Measurements from ENCODE around the gene RNF135.

The RNF135 gene

DNA sequence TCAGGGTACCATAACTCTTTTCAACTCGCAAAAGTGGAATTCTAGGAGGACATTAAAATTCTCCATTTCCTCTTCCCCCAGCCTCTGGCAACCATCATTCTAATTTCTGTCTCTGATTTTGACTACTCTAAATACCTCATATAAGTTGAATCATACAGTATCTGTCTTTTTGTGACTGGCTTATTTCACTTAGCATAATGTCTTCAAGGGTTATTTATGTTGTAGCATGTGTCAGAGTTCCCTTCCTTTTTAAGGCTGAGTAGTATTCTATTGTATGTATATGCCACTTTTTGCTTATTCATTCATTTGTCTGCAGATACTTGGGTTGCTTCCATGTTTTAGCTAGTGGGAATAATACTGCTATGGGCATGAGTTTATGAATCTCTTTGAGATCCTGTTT lies 12.0 kb downstream of the RNF135 start:
- no peak overlapping the region for H3K27ac ChIP-seq (ENCODE audit: low read length)
- no peaks in the 10 kb centered on the region for H3F3A ChIP-seq (ENCODE audit: insufficient read depth, low read length)
- no peaks in the 10 kb centered on the region for H4K20me1 ChIP-seq (ENCODE audit: insufficient read depth, low read length)
- no peaks in the 10 kb centered on the region for H3K79me2 ChIP-seq (ENCODE audit: low read length)
- no peak for TF ChIP-seq EZH2phosphoT487 (IDR thresholded peaks at IDR 0.05; ENCODE audit: low read length)
- TF ChIP-seq CTCF (IDR thresholded peaks at IDR 0.05; ENCODE audit: low read length), result no peak
- no peak for TF ChIP-seq EZH2 (optimal IDR thresholded peaks at IDR 0.05; ENCODE audit: low read depth, low read length)
- no peaks in the 10 kb centered on the region for H3K27me3 ChIP-seq (replicated peaks; ENCODE audit: insufficient read depth, low read length)
- H3K4me2 ChIP-seq (ENCODE audit: low read depth, low read length), result no peak overlapping the region
- no peaks in the 10 kb centered on the region for H3K9me3 ChIP-seq (replicated peaks; ENCODE audit: insufficient read depth, low read length)
- H3K4me1 ChIP-seq (ENCODE audit: low read length), result no peaks in the 10 kb centered on the region
- H3K36me3 ChIP-seq (replicated peaks; ENCODE audit: insufficient read depth, low read length), result no peaks in the 10 kb centered on the region
- H3K4me3 ChIP-seq (ENCODE audit: low read length), result no peak overlapping the region
- H3K9ac ChIP-seq (ENCODE audit: low read length), result no peak overlapping the region
- H2AFZ ChIP-seq (ENCODE audit: low read length), result no peak overlapping the region
- no peaks in the 10 kb centered on the region for H3K9me2 ChIP-seq (replicated peaks; ENCODE audit: insufficient read depth, low read length)
- no peak for DNase-seq

DNA sequence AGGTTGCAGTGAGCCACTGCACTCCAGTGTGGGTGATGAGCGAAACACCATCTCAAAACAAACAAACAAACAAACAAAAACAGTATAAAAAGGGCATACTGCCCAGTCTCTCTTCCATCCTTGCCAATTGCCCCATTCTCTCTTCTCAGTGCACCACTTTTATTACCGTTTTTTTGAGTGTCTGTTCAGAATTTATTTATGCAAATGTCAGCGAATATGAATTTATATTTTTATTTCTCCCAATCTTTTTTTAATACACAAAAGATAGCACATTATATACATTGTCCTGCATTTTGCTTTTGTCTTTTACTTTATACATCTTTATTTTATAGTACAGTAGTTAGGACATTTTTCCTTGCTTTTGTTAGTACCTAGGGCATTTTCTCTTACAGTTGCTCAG lies 19.6 kb downstream of the RNF135 start:
- Histone ChIP-seq H3K4me3 (ENCODE audit: low read length) (no peak overlapping the region), H3K4me1 (ENCODE audit: low read length) (no peaks in the 10 kb centered on the region), H3K9me2 (replicated peaks; ENCODE audit: insufficient read depth, low read length) (no peaks in the 10 kb centered on the region), H3K79me2 (ENCODE audit: low read length) (no peaks in the 10 kb centered on the region), H4K20me1 (ENCODE audit: insufficient read depth, low read length) (no peaks in the 10 kb centered on the region), H3K9me3 (replicated peaks; ENCODE audit: insufficient read depth, low read length) (no peaks in the 10 kb centered on the region), H3K4me2 (ENCODE audit: low read depth, low read length) (no peak overlapping the region), H3K36me3 (replicated peaks; ENCODE audit: insufficient read depth, low read length) (no peaks in the 10 kb centered on the region), H3K9ac (ENCODE audit: low read length) (no peak overlapping the region), H3F3A (ENCODE audit: insufficient read depth, low read length) (no peaks in the 10 kb centered on the region), H3K27me3 (replicated peaks; ENCODE audit: insufficient read depth, low read length) (no peaks in the 10 kb centered on the region), H3K27ac (ENCODE audit: low read length) (no peak overlapping the region), H2AFZ (ENCODE audit: low read length) (no peak overlapping the region)
- TF ChIP-seq EZH2phosphoT487 (IDR thresholded peaks at IDR 0.05; ENCODE audit: low read length) (no peak), EZH2 (optimal IDR thresholded peaks at IDR 0.05; ENCODE audit: low read depth, low read length) (no peak), CTCF (IDR thresholded peaks at IDR 0.05; ENCODE audit: low read length) (no peak)
- no peak for DNase-seq

- no peak overlapping the region for H3K4me2 ChIP-seq (ENCODE audit: low read depth, low read length)
- H3K4me1 ChIP-seq (ENCODE audit: low read length), result no peaks in the 10 kb centered on the region
- H3K9ac ChIP-seq (ENCODE audit: low read length), result no peak overlapping the region
- no peaks in the 10 kb centered on the region for H3F3A ChIP-seq (ENCODE audit: insufficient read depth, low read length)
- no peaks in the 10 kb centered on the region for H3K27me3 ChIP-seq (replicated peaks; ENCODE audit: insufficient read depth, low read length)
- no peaks in the 10 kb centered on the region for H4K20me1 ChIP-seq (ENCODE audit: insufficient read depth, low read length)
- no peak for DNase-seq
- H3K9me2 ChIP-seq (replicated peaks; ENCODE audit: insufficient read depth, low read length), result no peaks in the 10 kb centered on the region
- no peaks in the 10 kb centered on the region for H3K9me3 ChIP-seq (replicated peaks; ENCODE audit: insufficient read depth, low read length)
- no peaks in the 10 kb centered on the region for H3K79me2 ChIP-seq (ENCODE audit: low read length)
- no peak overlapping the region for H3K4me3 ChIP-seq (ENCODE audit: low read length)
- H3K27ac ChIP-seq (ENCODE audit: low read length), result no peak overlapping the region
- H2AFZ ChIP-seq (ENCODE audit: low read length), result no peak overlapping the region
- no peak for TF ChIP-seq EZH2phosphoT487 (IDR thresholded peaks at IDR 0.05; ENCODE audit: low read length)
- no peak for TF ChIP-seq EZH2 (optimal IDR thresholded peaks at IDR 0.05; ENCODE audit: low read depth, low read length)
- TF ChIP-seq CTCF (IDR thresholded peaks at IDR 0.05; ENCODE audit: low read length), result no peak
- no peaks in the 10 kb centered on the region for H3K36me3 ChIP-seq (replicated peaks; ENCODE audit: insufficient read depth, low read length)
Measured at GRCh38 chr17:30992551-30992950, 21.7 kb downstream of the RNF135 start.
